ENCODE results near the gene TMEM132D.
A peak's percentile ranks its signal among the peaks of the same experiment; 100 is the strongest.
"Not testable (repeated sequence)": the region's sequence is repeated elsewhere in the genome, so short reads cannot be mapped to it uniquely, and the experiment has no call there.

The TMEM132D gene

GRCh38 chr12:129903956-129904829, at the start of gene TMEM132D:
TMEM132D (minus strand) TSS chr12:129904025.
- DNase-seq = no peak

GRCh38 chr12:129949651-129950050, 45.8 kb upstream of the TMEM132D start:
- no peak for DNase-seq

- no peak for DNase-seq
Measured at GRCh38 chr12:129941618-129942017, 37.8 kb upstream of the TMEM132D start.

GRCh38 chr12:129938089-129938488, 34.3 kb upstream of the TMEM132D start:
- DNase-seq = no peak

GRCh38 chr12:129937426-129937825, 33.6 kb upstream of the TMEM132D start:
- no peak for DNase-seq

- DNase-seq = no peak
Measured at GRCh38 chr12:129928643-129929042, 24.8 kb upstream of the TMEM132D start.

GRCh38 chr12:129927316-129927900, 23.6 kb upstream of the TMEM132D start:
- no peak for DNase-seq

- DNase-seq = peak; percentile 85
Measured at GRCh38 chr12:129911428-129912049, 7.7 kb upstream of the TMEM132D start.

GRCh38 chr12:129909051-129910020, 5.5 kb upstream of the TMEM132D start:
- no peak for DNase-seq

GRCh38 chr12:129903092-129903945, 506 bp downstream of the TMEM132D start:
- DNase-seq = peak; percentile 42

- DNase-seq = no peak
Measured at GRCh38 chr12:129902371-129903091, 1.3 kb downstream of the TMEM132D start.

GRCh38 chr12:129901254-129901653, 2.6 kb downstream of the TMEM132D start:
- no peak for DNase-seq

- no peak for DNase-seq
Measured at GRCh38 chr12:129900306-129900705, 3.5 kb downstream of the TMEM132D start.

- not testable (repeated sequence) for DNase-seq
Measured at GRCh38 chr12:129899045-129899444, 4.8 kb downstream of the TMEM132D start.

GRCh38 chr12:129893691-129894090, 10.1 kb downstream of the TMEM132D start:
- DNase-seq = no peak

GRCh38 chr12:129887101-129887500, 16.7 kb downstream of the TMEM132D start:
- peak; percentile 98 for DNase-seq

GRCh38 chr12:129886541-129886940, 17.3 kb downstream of the TMEM132D start:
- DNase-seq = no peak

- no peak for DNase-seq
Measured at GRCh38 chr12:129885287-129885686, 18.5 kb downstream of the TMEM132D start.

GRCh38 chr12:129877411-129877810, 26.4 kb downstream of the TMEM132D start:
- DNase-seq = peak; percentile 87

- peak; percentile 37 for DNase-seq
Measured at GRCh38 chr12:129873833-129874208, 30.0 kb downstream of the TMEM132D start.
